ENCODE measurements around the gene NUTM1. TPM values are rescaled to one million over a fixed set of nuclear protein-coding genes. Genes with fewer than 3 reads are reported as not detected.
A peak's percentile ranks its signal among the peaks of the same experiment; 100 is the strongest.

The NUTM1 gene
- total RNA-seq (not detected), polyA plus RNA-seq (ENCODE audit: insufficient read depth, low read depth, low replicate concordance) (not detected)
- long read RNA-seq, donor 1: 0 reads
- long read RNA-seq, donor 2: 0 reads
- long read RNA-seq, donor 3: 0 reads
- long read RNA-seq, donor 4: 0 reads
- long read RNA-seq, donor 5: 0 reads
- long read RNA-seq, donor 6: 0 reads
- long read RNA-seq, donor 7: 0 reads
- long read RNA-seq, donor 8: 0 reads
- long read RNA-seq, donor 9: 0 reads
- long read RNA-seq, donor 10: 0 reads

- Histone ChIP-seq H3K27ac (ENCODE audit: low read depth in 2 of 2, low read length in 2 of 2) (peak within 1 kb of the TSS; percentile 86 to 92), H3K27me3 (ENCODE audit: control insufficient read depth, insufficient read depth, low read length) (no peaks in the 10 kb centered on the region), H3K4me3 (ENCODE audit: low read length in 3 of 3) (peak within 1 kb of the TSS; percentile 83 to 100 (median 95)), H3K9ac (ENCODE audit: low read length in 3 of 3) (peak within 1 kb of the TSS; percentile 38 to 100 (median 71)), H3K4me1 (ENCODE audit: control insufficient read depth in 2 of 3, insufficient read depth in 2 of 3, low read depth in 1 of 3, low read length in 3 of 3) (peaks cover 0 to 6% (median 2%) of the 10 kb centered on the region in 3 donors), H3K9me3 (ENCODE audit: control insufficient read depth in 2 of 3, insufficient read depth in 1 of 3, low read length in 3 of 3) (no peaks in the 10 kb centered on the region), H3K36me3 (ENCODE audit: control insufficient read depth in 2 of 3, insufficient read depth in 3 of 3, low read length in 3 of 3) (no peaks in the 10 kb centered on the region)
- intact Hi-C loops (cut with DNase I): no loop called here
- TF ChIP-seq CTCF (IDR thresholded peaks at IDR 0.05; ENCODE audit: borderline replicate concordance, extremely low read depth, insufficient read depth): peak; percentile 98
- DNase-seq: peak; percentile 93 to 96 (median 95)
- FAIRE-seq: peak; percentile 47
These were observed at the start of gene NUTM1, which contains the start of gene NOP10 for GRCh38 chr15:34342737-34343575. NUTM1 (plus strand) TSS chr15:34343315; CDS start chr15:34343697, 382 bp downstream. NOP10 (minus strand) TSS chr15:34343136; CDS start chr15:34343073, 63 bp downstream.

GRCh38 chr15:34297059-34297458 lies 46.1 kb upstream of the NUTM1 start:
- no peaks in the 10 kb centered on the region for H3K36me3 ChIP-seq (ENCODE audit: control insufficient read depth in 2 of 3, insufficient read depth in 3 of 3, low read length in 3 of 3)
- H3K27ac ChIP-seq (ENCODE audit: low read depth in 2 of 2, low read length in 2 of 2): no peak overlapping the region
- TF ChIP-seq CTCF (IDR thresholded peaks at IDR 0.05; ENCODE audit: borderline replicate concordance, extremely low read depth, insufficient read depth): no peak
- no peaks in the 10 kb centered on the region for H3K9me3 ChIP-seq (ENCODE audit: control insufficient read depth in 2 of 3, insufficient read depth in 1 of 3, low read length in 3 of 3)
- no peak overlapping the region for H3K4me3 ChIP-seq (ENCODE audit: low read length in 3 of 3)
- H3K9ac ChIP-seq (ENCODE audit: low read length in 3 of 3): no peak overlapping the region
- no peaks in the 10 kb centered on the region for H3K4me1 ChIP-seq (ENCODE audit: control insufficient read depth in 2 of 3, insufficient read depth in 2 of 3, low read depth in 1 of 3, low read length in 3 of 3)
- intact Hi-C loops (cut with DNase I): no loop called here
- no peak for DNase-seq
- FAIRE-seq: no peak
- no peaks in the 10 kb centered on the region for H3K27me3 ChIP-seq (ENCODE audit: control insufficient read depth, insufficient read depth, low read length)

GRCh38 chr15:34301058-34301457 lies 42.1 kb upstream of the NUTM1 start:
- FAIRE-seq (no peak), DNase-seq (no peak)
- no peak overlapping the region for H3K27ac ChIP-seq (ENCODE audit: low read depth in 2 of 2, low read length in 2 of 2)
- no peak for TF ChIP-seq CTCF (IDR thresholded peaks at IDR 0.05; ENCODE audit: borderline replicate concordance, extremely low read depth, insufficient read depth)
- no peaks in the 10 kb centered on the region for H3K27me3 ChIP-seq (ENCODE audit: control insufficient read depth, insufficient read depth, low read length)
- no peak overlapping the region for H3K9ac ChIP-seq (ENCODE audit: low read length in 3 of 3)
- no peak overlapping the region for H3K4me3 ChIP-seq (ENCODE audit: low read length in 3 of 3)
- no peaks in the 10 kb centered on the region for H3K36me3 ChIP-seq (ENCODE audit: control insufficient read depth in 2 of 3, insufficient read depth in 3 of 3, low read length in 3 of 3)
- no peaks in the 10 kb centered on the region for H3K9me3 ChIP-seq (ENCODE audit: control insufficient read depth in 2 of 3, insufficient read depth in 1 of 3, low read length in 3 of 3)
- H3K4me1 ChIP-seq (ENCODE audit: control insufficient read depth in 2 of 3, insufficient read depth in 2 of 3, low read depth in 1 of 3, low read length in 3 of 3): no peaks in the 10 kb centered on the region
- intact Hi-C loops (cut with DNase I): no loop called here
